Trophoblast cell (in vitro differentiated cells and primary cell): ENCODE results near the gene WDR26.

Experiments used
- DNase-seq, 2 donors: peaks; one replicate each; pipeline ENCODE4 v3.0.0-alpha.2; 2016
- H2AFZ ChIP-seq: 2 replicates; pipeline ENCODE4 v1.6.1; 2013; ENCODE audit warnings: low read length, moderate library complexity, mild to moderate bottlenecking; ENCODE audit not compliant: insufficient read depth, poor library complexity
- H2AK5ac ChIP-seq: 2 replicates; pipeline ENCODE4 v1.6.1; 2013; ENCODE audit warnings: mild to moderate bottlenecking, low read length
- H2BK120ac ChIP-seq: 2 replicates; pipeline ENCODE4 v1.6.1; 2013; ENCODE audit warnings: low read length, mild to moderate bottlenecking, moderate library complexity; ENCODE audit not compliant: insufficient read depth, poor library complexity
- H2BK12ac ChIP-seq: 2 replicates; pipeline ENCODE4 v1.6.1; 2013; ENCODE audit warnings: mild to moderate bottlenecking, low read length, moderate library complexity
- H2BK5ac ChIP-seq: 2 replicates; pipeline ENCODE4 v1.6.1; 2013; ENCODE audit warnings: low read length, low read depth, moderate library complexity, mild to moderate bottlenecking; ENCODE audit not compliant: poor library complexity
- H3K14ac ChIP-seq: 2 replicates; pipeline ENCODE4 v1.6.1; 2013; ENCODE audit warnings: mild to moderate bottlenecking, low read length
- H3K18ac ChIP-seq: 2 replicates; pipeline ENCODE4 v1.6.1; 2013; ENCODE audit warnings: mild to moderate bottlenecking, low read length
- H3K23ac ChIP-seq: 2 replicates; pipeline ENCODE4 v1.6.1; 2013; ENCODE audit warnings: low read length
- H3K27ac ChIP-seq: 2 replicates; pipeline ENCODE4 v1.5.1; 2013; ENCODE audit warnings: low read depth, mild to moderate bottlenecking, inconsistent platforms, low read length, moderate library complexity
- H3K27me3 ChIP-seq: 2 replicates; pipeline ENCODE4 v1.6.1; 2013; ENCODE audit warnings: inconsistent platforms, mild to moderate bottlenecking, low read length, moderate library complexity; ENCODE audit not compliant: insufficient read depth
- H3K36me3 ChIP-seq, 2 experiments: 1 replicate in 1 of 2; 2 replicates in 1 of 2; pipeline ENCODE4 v1.6.1; 2013; ENCODE audit warnings: low read length in 2 of 2, mild to moderate bottlenecking in 2 of 2, moderate library complexity in 1 of 2; ENCODE audit not compliant: insufficient read depth in 2 of 2, control insufficient read depth in 1 of 2
- H3K4ac ChIP-seq: 2 replicates; pipeline ENCODE4 v1.6.1; 2013; ENCODE audit warnings: low read depth, mild to moderate bottlenecking, low read length, moderate library complexity
- H3K4me1 ChIP-seq, 2 experiments: 1 replicate in 1 of 2; 2 replicates in 1 of 2; pipeline ENCODE4 v1.6.1; 2013; ENCODE audit warnings: low read length in 2 of 2, mild to moderate bottlenecking in 2 of 2, moderate library complexity in 1 of 2; ENCODE audit not compliant: insufficient read depth in 2 of 2, control insufficient read depth in 1 of 2
- H3K4me2 ChIP-seq: 2 replicates; pipeline ENCODE4 v1.6.1; 2013; ENCODE audit warnings: inconsistent platforms, mild to moderate bottlenecking, low read length, moderate library complexity
- H3K4me3 ChIP-seq: 2 replicates; pipeline ENCODE4 v1.5.1; 2013; ENCODE audit warnings: mild to moderate bottlenecking, low read depth, low read length, inconsistent platforms
- H3K79me1 ChIP-seq: one replicate; pipeline ENCODE4 v1.6.1; 2013; ENCODE audit warnings: low read length
- H3K79me2 ChIP-seq: 2 replicates; pipeline ENCODE4 v1.6.1; 2013; ENCODE audit warnings: low read length, mild to moderate bottlenecking; ENCODE audit not compliant: control insufficient read depth, insufficient read depth, poor library complexity
- H3K9ac ChIP-seq: 2 replicates; pipeline ENCODE4 v1.6.1; 2013; ENCODE audit warnings: mild to moderate bottlenecking, low read length
- H3K9me3 ChIP-seq: 2 replicates; pipeline ENCODE4 v1.6.1; 2013; ENCODE audit warnings: low read depth, mild to moderate bottlenecking, control low read depth, inconsistent platforms, low read length; ENCODE audit not compliant: insufficient read depth
- H4K12ac ChIP-seq: 2 replicates; pipeline ENCODE4 v1.6.1; 2013; ENCODE audit warnings: low read depth, mild to moderate bottlenecking, low read length, moderate library complexity
- H4K8ac ChIP-seq: 2 replicates; pipeline ENCODE4 v1.6.1; 2013; ENCODE audit warnings: low read depth, mild to moderate bottlenecking, low read length, moderate library complexity
- H4K91ac ChIP-seq: one replicate; pipeline ENCODE4 v1.6.1; 2013; ENCODE audit warnings: low read depth, mild to moderate bottlenecking, low read length, moderate library complexity
- WGBS: extraction: QIAGEN DNeasy Blood & Tissue Kit; methylation state at CpG from one replicate; pipeline ENCODE4 v1.1.7; 2013; ENCODE audit warnings: missing lambda C conversion rate; ENCODE audit not compliant: insufficient read length, insufficient coverage; ENCODE audit errors: extremely low coverage; 5-methylcytosine and 5-hydroxymethylcytosine counted together

Gene WDR26

DNA sequence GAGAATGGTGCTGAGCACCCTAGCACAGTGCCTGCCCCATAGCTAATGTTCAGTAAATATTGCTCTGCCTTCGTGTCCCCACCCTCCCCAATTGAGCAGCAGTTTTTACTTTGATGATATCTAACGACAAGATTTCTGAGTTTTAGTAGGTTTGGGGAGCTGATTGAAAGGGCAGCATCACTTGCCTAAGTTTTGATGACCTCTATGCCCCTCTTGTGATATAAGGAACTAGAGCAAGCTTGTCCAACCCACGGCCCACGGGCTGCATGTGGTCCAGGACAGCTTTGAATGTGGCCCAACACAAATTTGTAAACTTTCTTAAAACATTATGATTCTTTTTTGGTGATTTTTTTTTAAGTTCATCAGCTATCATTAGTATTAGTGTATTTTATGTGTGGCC lies 76.4 kb downstream of the WDR26 start:
- H2AFZ ChIP-seq, result no peak overlapping the region
- H3K9me3 ChIP-seq, result no peaks in the 10 kb centered on the region
- H3K27me3 ChIP-seq, result no peaks in the 10 kb centered on the region
- DNase-seq, result no peak
- H3K27ac ChIP-seq, result no peak overlapping the region
- H4K91ac ChIP-seq, result no peak overlapping the region
- H3K79me2 ChIP-seq, result peaks cover 7% of the 10 kb centered on the region
- no peak overlapping the region for H4K12ac ChIP-seq
- no peak overlapping the region for H2AK5ac ChIP-seq
- H2BK120ac ChIP-seq, result no peak overlapping the region
- H2BK12ac ChIP-seq, result no peak overlapping the region
- no peak overlapping the region for H3K18ac ChIP-seq
- H3K4ac ChIP-seq, result peak overlapping the region; percentile 3
- peak overlapping the region; percentile 79 for H3K4me2 ChIP-seq
- peaks cover 0 to 5% of the 10 kb centered on the region in 2 experiments for H3K36me3 ChIP-seq
- no peak overlapping the region for H3K23ac ChIP-seq
- H3K4me1 ChIP-seq, result no peaks in the 10 kb centered on the region
- H3K79me1 ChIP-seq, result peaks cover 6% of the 10 kb centered on the region
- H4K8ac ChIP-seq, result no peak overlapping the region
- H3K14ac ChIP-seq, result no peak overlapping the region
- no CpG with 5 or more reads among the region's 4 CpGs for WGBS
- H3K9ac ChIP-seq, result no peak overlapping the region
- no peak overlapping the region for H2BK5ac ChIP-seq
- H3K4me3 ChIP-seq, result no peak overlapping the region

DNA sequence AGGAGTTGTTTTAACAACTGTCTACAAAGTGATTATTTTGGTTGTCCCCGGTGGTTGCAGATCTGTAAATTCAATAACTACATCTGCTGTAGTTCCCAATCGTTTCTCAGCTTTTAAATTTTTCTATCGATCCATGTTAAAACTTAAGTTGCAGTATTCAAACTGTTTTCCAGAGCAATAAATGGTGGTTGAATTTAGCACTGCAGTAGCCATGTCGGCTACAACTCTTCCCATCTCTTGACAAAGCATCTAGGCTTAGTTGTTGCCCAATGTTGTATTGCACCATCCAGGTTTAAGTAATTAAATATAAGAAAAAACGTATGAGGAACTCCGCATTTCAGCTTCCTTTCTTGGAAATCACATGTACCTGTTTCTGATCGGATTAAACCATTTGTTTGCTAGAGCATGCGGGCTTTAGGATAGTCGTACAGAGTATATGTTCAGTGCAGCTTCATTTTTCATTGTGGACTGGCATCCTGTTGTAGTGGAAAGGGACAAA lies 76.9 kb downstream of the WDR26 start:
- no peak overlapping the region for H2BK5ac ChIP-seq
- H4K8ac ChIP-seq, result no peak overlapping the region
- H2BK12ac ChIP-seq, result no peak overlapping the region
- no peak overlapping the region for H3K27ac ChIP-seq
- H3K4ac ChIP-seq, result peak overlapping the region; percentile 76
- no peak overlapping the region for H2AFZ ChIP-seq
- H2AK5ac ChIP-seq, result no peak overlapping the region
- H3K79me1 ChIP-seq, result peaks cover 6% of the 10 kb centered on the region
- H3K27me3 ChIP-seq, result no peaks in the 10 kb centered on the region
- peaks cover 2% of the 10 kb centered on the region for H3K9me3 ChIP-seq
- no peak overlapping the region for H2BK120ac ChIP-seq
- H3K9ac ChIP-seq, result peak overlapping the region; percentile 82
- H4K91ac ChIP-seq, result no peak overlapping the region
- peaks cover 0 to 5% of the 10 kb centered on the region in 2 experiments for H3K36me3 ChIP-seq
- peaks cover 7% of the 10 kb centered on the region for H3K79me2 ChIP-seq
- WGBS, result no CpG with 5 or more reads among the region's 9 CpGs
- DNase-seq, result peak in 1 of 2 donors; percentile 65
- no peak overlapping the region for H3K23ac ChIP-seq
- H3K14ac ChIP-seq, result no peak overlapping the region
- peak overlapping the region; percentile 97 for H3K4me3 ChIP-seq
- H4K12ac ChIP-seq, result no peak overlapping the region
- no peaks in the 10 kb centered on the region for H3K4me1 ChIP-seq
- no peak overlapping the region for H3K18ac ChIP-seq
- peak overlapping the region; percentile 79 for H3K4me2 ChIP-seq

DNA sequence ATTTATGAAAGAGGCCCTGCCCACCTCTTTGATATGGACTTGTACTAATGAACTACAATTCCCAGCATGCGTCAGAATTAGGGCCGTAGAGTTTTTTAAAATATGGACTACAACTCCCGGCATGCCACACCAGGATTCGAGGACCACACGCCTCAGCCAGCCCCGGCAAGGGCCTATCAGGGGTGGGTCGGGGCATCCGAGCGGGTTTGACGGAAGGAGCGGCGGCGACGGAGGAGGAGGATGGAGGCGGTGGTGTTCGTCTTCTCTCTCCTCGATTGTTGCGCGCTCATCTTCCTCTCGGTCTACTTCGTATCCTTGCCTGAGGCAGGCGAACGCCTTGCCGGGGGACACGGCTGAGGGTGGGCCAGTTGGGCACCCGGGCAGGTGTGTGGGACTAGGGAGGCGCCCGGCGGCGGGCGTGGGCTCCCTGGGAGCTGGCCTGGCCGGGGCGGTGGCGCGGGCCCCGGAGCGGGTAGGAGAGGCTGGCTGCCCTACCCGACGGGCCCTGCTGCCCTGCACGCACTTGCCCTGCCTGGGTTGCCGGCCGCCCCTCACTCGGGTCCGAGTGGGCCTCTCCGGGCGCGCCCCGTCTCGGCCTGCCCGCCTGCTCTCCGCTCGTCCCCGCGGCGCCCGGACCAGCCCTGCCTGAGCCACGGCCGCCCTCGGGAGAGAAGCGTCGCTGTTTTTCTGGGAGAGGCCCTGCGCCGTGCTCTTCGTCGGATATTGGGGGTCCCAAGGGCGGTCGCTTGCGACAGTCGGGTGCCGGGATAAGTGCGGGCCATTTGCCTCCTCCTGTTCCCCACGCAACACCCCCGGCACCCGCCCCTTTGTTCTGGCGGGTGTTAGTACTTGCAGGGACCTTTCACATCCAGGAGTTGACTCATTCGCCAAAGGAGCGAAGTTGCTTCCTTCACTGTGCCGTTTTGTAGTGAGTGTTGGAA lies 77.6 kb downstream of the WDR26 start, which contains the start of gene CNIH4:
CNIH4 (plus strand) TSS at position 195 of the 941 bp plus-strand sequence; CDS start at position 241, 46 bp downstream.
- Histone ChIP-seq H3K9ac (peak within 1 kb of the TSS; percentile 82), H3K23ac (no peak within 1 kb of the TSS), H4K91ac (peak within 1 kb of the TSS; percentile 81), H3K79me2 (peaks cover 7% of the 10 kb centered on the region), H3K4ac (peak within 1 kb of the TSS; percentile 76), H2BK120ac (peak within 1 kb of the TSS; percentile 61), H3K4me2 (peak within 1 kb of the TSS; percentile 79), H3K9me3 (peaks cover 2% of the 10 kb centered on the region), H3K4me1 (no peaks in the 10 kb centered on the region), H4K8ac (peak within 1 kb of the TSS; percentile 87), H2AK5ac (peak within 1 kb of the TSS; percentile 84), H2AFZ (peak within 1 kb of the TSS; percentile 98), H3K27ac (peak within 1 kb of the TSS; percentile 46), H3K4me3 (peak within 1 kb of the TSS; percentile 97), H3K14ac (peak within 1 kb of the TSS; percentile 97), H2BK12ac (no peak within 1 kb of the TSS), H3K18ac (peak within 1 kb of the TSS; percentile 97), H3K79me1 (peaks cover 6% of the 10 kb centered on the region), H4K12ac (peak within 1 kb of the TSS; percentile 76), H3K36me3 (peaks cover 0 to 5% of the 10 kb centered on the region in 2 experiments), H3K27me3 (no peaks in the 10 kb centered on the region), H2BK5ac (peak within 1 kb of the TSS; percentile 34)
- no CpG with 5 or more reads among the region's 78 CpGs for WGBS
- DNase-seq, result peak; percentile 90 to 96

DNA sequence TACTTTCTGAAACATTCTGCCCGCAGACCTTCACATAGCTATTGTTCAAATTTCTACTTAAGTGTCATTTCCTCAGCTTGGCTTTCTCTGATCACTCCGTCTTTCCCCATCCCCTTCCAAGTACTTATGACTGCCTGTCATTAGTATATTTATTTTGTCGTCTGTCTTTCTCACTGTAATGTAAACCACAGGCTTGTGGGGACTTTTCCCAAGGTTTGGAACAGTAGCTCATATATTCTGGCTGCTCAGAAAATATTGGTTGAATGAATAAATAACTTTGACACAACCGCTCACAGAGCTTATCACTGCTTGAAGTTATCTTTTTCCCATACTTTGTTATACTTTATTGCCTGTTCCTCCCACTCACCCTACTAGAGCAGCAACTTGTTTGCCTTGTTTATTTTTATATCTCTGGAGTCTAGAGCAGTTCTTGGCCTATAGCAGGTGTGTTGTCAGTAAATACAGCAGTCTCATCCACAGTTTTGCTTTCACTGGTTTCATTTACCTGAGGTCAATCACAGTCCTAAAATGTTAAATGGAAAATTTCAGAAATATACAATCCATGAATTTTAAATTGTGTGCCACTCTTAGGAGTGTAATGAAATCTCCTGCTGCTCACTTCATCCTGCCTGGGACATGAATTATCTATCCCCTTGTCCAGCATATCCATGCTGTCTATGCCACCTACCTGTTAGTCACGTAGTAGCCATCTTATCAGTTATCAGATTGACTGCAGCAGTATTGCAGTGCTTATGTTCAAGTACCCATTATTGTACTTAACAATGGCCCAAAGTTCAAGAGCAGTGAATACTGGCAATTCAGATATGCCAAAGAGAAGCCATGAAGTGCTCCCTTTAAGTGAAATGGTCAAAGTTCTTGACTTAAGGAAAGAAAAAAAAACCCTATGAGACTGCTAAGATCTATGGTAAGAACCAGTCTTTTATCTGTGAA lies 80.3 kb downstream of the WDR26 start:
- DNase-seq, result no peak
- no peaks in the 10 kb centered on the region for H3K36me3 ChIP-seq
- H4K12ac ChIP-seq, result no peak overlapping the region
- no peak overlapping the region for H2BK12ac ChIP-seq
- no peak overlapping the region for H3K14ac ChIP-seq
- no peak overlapping the region for H3K4me3 ChIP-seq
- no peaks in the 10 kb centered on the region for H3K27me3 ChIP-seq
- H4K91ac ChIP-seq, result no peak overlapping the region
- H3K79me1 ChIP-seq, result peaks cover 6% of the 10 kb centered on the region
- H2BK120ac ChIP-seq, result no peak overlapping the region
- WGBS, result no CpG with 5 or more reads among the region's 5 CpGs
- no peak overlapping the region for H3K18ac ChIP-seq
- no peak overlapping the region for H3K4ac ChIP-seq
- peaks cover 5% of the 10 kb centered on the region for H3K79me2 ChIP-seq
- H4K8ac ChIP-seq, result no peak overlapping the region
- no peak overlapping the region for H2AK5ac ChIP-seq
- peaks cover 4% of the 10 kb centered on the region for H3K9me3 ChIP-seq
- H3K27ac ChIP-seq, result no peak overlapping the region
- no peak overlapping the region for H3K4me2 ChIP-seq
- no peak overlapping the region for H2AFZ ChIP-seq
- H3K4me1 ChIP-seq, result no peaks in the 10 kb centered on the region
- no peak overlapping the region for H3K23ac ChIP-seq
- H2BK5ac ChIP-seq, result no peak overlapping the region
- H3K9ac ChIP-seq, result no peak overlapping the region
